Measurements from ENCODE around the gene PCDH1. TPM values are rescaled to one million over a fixed set of nuclear protein-coding genes. Genes with fewer than 3 reads are reported as not detected.

PCDH1 gene
- total and polyA plus RNA-seq, 2 of the 13 experiments (the other 11 are each of a cell fraction or from before 2014, with no cell fraction given), result 0.11 to 0.83 TPM

DNA sequence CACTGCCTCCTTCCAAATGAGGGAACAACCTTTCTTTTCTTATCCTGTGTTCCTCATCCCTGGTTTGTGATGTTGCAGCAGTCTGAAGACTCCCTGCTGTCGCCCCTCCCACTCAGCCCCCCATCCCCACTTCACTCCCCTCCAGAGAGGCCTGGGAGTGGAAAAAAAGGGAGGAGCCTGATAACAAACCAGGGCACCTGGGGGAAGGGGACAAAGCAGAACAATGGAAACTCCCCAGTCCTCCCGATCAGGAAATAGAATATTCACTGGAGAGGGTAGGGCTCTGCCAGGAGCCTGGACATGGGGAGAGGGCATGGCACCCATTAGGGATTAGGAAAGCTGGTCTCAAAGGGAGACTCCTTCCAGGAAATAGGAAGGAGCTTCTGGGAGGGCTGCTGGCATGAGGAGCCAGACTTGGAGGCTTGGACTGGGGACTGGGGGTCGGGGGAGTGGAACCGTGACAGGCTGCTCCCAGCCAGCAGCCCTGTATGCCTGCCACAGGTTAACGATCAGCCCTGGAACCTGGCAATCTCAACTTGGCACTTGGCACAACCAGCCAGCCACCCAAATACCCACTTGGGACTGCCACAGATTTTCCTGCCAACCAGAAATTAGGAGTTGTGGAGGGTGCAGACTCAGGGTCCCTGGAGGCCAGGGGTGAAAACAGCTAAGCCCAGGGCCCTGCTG is 20.0 kb downstream of the PCDH1 start:
- in situ Hi-C loops (cut with HindIII; ENCODE audit: extremely low pct_ligation_motif_present, low pct_unique_long_range_greater_than_20kb), result no loop called here
- ChIA-PET CTCF (ENCODE audit: low intra/inter-chr PET ratio, low total read pairs) (no interaction called here), POLR2A (no interaction called here)
- Histone ChIP-seq H3K36me3 (replicated peaks in 1 of 2; ENCODE audit: control insufficient read depth in 1 of 2, insufficient read depth in 2 of 2, low read length in 2 of 2) (no peaks in the 10 kb centered on the region), H3K4me2 (ENCODE audit: low read depth, low read length) (no peak overlapping the region), H3K9me3 (ENCODE audit: low read length) (no peaks in the 10 kb centered on the region), H2AFZ (ENCODE audit: low read length) (no peak overlapping the region), H3K4me1 (ENCODE audit: insufficient read depth, low read length) (peaks cover 5% of the 10 kb centered on the region; the same call in 1 of the 2 replicates), H3K9ac (ENCODE audit: insufficient read depth, low read depth, low read length) (no peak overlapping the region), H3K79me2 (ENCODE audit: insufficient read depth, low read length) (no peaks in the 10 kb centered on the region), H3K27ac (ENCODE audit: extremely low read length, insufficient read depth, low read length) (no peak overlapping the region), H4K20me1 (ENCODE audit: insufficient read depth, low read length) (no peaks in the 10 kb centered on the region), H3K4me3 (replicated peaks in 1 of 3; ENCODE audit: insufficient read depth in 1 of 3, low read depth in 2 of 3, low read length in 3 of 3) (no peak overlapping the region), H3K27me3 (ENCODE audit: control insufficient read depth in 1 of 2, insufficient read depth in 2 of 2, low read length in 2 of 2) (peaks cover 5 to 43% of the 10 kb centered on the region in 2 experiments; a peak in 4 of 5 replicates)
- 5% methylated on average over 5 of the region's 5 CpGs for WGBS (ENCODE audit: low lambda C conversion rate)
- no peak for DNase-seq (ENCODE audit: low spot score)
- intact Hi-C loops (cut with micrococcal nuclease; ENCODE audit: unreplicated experiment), result no loop called here
- BruUV-seq (replicated peaks), result no TSS peak
- no peak for ATAC-seq
- no peak for TF ChIP-seq ZNF781 (CRISPR knock-in tag; IDR thresholded peaks at IDR 0.05; ENCODE audit: borderline replicate concordance, not compliant biosample characterization)
- TF ChIP-seq FOXA1 (IDR thresholded peaks at IDR 0.05), result no peak
- no peak for TF ChIP-seq FOXA1 (CRISPR knock-in tag; IDR thresholded peaks at IDR 0.05)
- no peak for TF ChIP-seq CBX2 (IDR thresholded peaks at IDR 0.05; ENCODE audit: low read depth, low read length)
- no peak for TF ChIP-seq CBX2 (CRISPR knock-in tag; IDR thresholded peaks at IDR 0.05; ENCODE audit: low read depth)
- TF ChIP-seq, protein P1, sequence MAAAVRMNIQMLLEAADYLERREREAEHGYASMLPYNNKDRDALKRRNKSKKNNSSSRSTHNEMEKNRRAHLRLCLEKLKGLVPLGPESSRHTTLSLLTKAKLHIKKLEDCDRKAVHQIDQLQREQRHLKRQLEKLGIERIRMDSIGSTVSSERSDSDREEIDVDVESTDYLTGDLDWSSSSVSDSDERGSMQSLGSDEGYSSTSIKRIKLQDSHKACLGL (CRISPR knock-in tag; IDR thresholded peaks at IDR 0.05), result no peak
- TF ChIP-seq HOXA7 (CRISPR knock-in tag; IDR thresholded peaks at IDR 0.05), result no peak
- TF ChIP-seq ZNF816 (CRISPR knock-in tag; IDR thresholded peaks at IDR 0.05; ENCODE audit: borderline replicate concordance), result no peak
- no peak for TF ChIP-seq TAF1 (CRISPR knock-in tag; IDR thresholded peaks at IDR 0.05)
- TF ChIP-seq FOXA3 (CRISPR knock-in tag; IDR thresholded peaks at IDR 0.05), result no peak
- no peak for TF ChIP-seq FOXO1 (CRISPR knock-in tag; IDR thresholded peaks at IDR 0.05)
- TF ChIP-seq PREB (CRISPR knock-in tag; IDR thresholded peaks at IDR 0.05), result no peak
- no peak for TF ChIP-seq ZNF44 (CRISPR knock-in tag; IDR thresholded peaks at IDR 0.05)
- FAIRE-seq, result no peak
